Osteocyte (in vitro differentiated cells): ENCODE data around the gene APOB. TPM values are rescaled to one million over a fixed set of nuclear protein-coding genes. Genes with fewer than 3 reads are reported as not detected.

Experiments
- DNase-seq: peaks from one replicate; pipeline ENCODE4 v3.0.0; 2021; ENCODE audit warnings: mixed read lengths; ENCODE audit not compliant: unreplicated experiment; ENCODE audit errors: extremely low spot score
- H3K27ac Mint-ChIP-seq: one replicate; pipeline ENCODE4 v1.8.0; 2021; ENCODE audit warnings: mild to moderate bottlenecking, mixed read lengths; ENCODE audit not compliant: unreplicated experiment
- H3K27me3 Mint-ChIP-seq: one replicate; pipeline ENCODE4 v1.8.0; 2021; ENCODE audit warnings: mixed read lengths; ENCODE audit not compliant: unreplicated experiment
- H3K36me3 Mint-ChIP-seq: one replicate; pipeline ENCODE4 v1.8.0; 2021; ENCODE audit warnings: mixed read lengths; ENCODE audit not compliant: unreplicated experiment
- H3K4me1 Mint-ChIP-seq: one replicate; pipeline ENCODE4 v1.8.0; 2021; ENCODE audit warnings: mixed read lengths; ENCODE audit not compliant: unreplicated experiment
- H3K4me3 Mint-ChIP-seq: one replicate; pipeline ENCODE4 v1.8.0; 2021; ENCODE audit warnings: mild to moderate bottlenecking, moderate library complexity, mixed read lengths; ENCODE audit not compliant: unreplicated experiment
- H3K9me3 Mint-ChIP-seq: one replicate; pipeline ENCODE4 v1.8.0; 2021; ENCODE audit warnings: mixed read lengths; ENCODE audit not compliant: unreplicated experiment
- total RNA-seq: library from RNA; stranded (reverse); gene quantifications from 2 replicates; pipeline ENCODE4 v1.2.1, GENCODE V29; 2021
- TF ChIP-seq, protein P1 (sequence below): fragments of 200-600 bp; sonication (generic); IDR thresholded peaks from 2 replicates; pipeline ENCODE4 v1.5.0; 2021; ENCODE audit warnings: antibody characterized with exemption, mild to moderate bottlenecking, moderate library complexity

Gene APOB
- total RNA-seq, 1 donor from 2014 or later = 0.21 TPM

DNA sequence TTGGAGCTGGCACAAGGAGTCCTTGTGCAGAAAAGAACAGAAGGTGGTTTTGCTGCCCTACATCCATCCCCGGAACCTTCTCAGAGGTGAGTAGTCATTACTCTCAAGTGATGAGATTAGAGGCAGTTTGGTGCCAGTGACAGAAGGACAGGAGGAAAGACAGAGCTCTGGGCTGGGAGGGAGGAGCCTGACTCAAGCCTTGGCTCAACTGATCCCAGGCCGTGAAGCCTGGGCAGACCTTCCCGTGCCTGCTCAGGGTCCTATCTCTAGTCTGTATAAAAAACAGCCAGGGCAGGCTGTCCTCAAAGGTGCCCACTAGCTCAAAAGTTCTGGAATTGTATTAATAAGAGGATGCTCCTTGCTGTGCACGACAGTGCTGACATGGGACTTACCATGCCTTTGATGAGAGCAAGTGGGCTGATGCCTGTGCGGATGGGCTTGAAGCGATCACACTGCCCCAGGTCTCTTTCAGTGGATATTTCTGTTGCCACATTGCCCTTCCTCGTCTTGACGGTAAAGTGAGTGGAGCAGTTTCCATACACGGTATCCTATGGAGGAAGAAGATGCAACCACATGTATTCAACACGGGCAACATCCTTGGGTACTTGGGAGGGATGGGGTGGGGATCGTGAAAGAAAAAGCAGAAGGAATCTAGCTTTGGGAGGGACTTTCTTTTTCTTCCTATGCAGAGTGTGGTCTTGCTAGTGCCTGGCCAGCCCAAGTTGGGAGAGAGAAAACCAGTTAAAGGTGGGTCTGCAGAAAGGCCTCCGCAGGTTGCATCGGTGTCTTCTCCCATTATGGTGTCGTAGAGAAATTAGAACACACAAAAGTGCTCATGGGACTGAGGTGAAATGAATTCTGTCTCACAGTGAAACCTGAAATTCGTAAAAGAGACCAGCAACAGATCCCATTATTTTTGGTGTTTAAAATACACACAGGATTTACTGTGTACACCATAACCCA, 6.9 kb downstream of the APOB start:
- H3K9me3 Mint-ChIP-seq = no peaks in the 10 kb centered on the region
- TF ChIP-seq, protein P1, sequence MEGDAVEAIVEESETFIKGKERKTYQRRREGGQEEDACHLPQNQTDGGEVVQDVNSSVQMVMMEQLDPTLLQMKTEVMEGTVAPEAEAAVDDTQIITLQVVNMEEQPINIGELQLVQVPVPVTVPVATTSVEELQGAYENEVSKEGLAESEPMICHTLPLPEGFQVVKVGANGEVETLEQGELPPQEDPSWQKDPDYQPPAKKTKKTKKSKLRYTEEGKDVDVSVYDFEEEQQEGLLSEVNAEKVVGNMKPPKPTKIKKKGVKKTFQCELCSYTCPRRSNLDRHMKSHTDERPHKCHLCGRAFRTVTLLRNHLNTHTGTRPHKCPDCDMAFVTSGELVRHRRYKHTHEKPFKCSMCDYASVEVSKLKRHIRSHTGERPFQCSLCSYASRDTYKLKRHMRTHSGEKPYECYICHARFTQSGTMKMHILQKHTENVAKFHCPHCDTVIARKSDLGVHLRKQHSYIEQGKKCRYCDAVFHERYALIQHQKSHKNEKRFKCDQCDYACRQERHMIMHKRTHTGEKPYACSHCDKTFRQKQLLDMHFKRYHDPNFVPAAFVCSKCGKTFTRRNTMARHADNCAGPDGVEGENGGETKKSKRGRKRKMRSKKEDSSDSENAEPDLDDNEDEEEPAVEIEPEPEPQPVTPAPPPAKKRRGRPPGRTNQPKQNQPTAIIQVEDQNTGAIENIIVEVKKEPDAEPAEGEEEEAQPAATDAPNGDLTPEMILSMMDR = no peak
- H3K4me1 Mint-ChIP-seq = peaks cover 31% of the 10 kb centered on the region
- H3K27me3 Mint-ChIP-seq = peaks cover 8% of the 10 kb centered on the region
- no peak overlapping the region for H3K4me3 Mint-ChIP-seq
- H3K36me3 Mint-ChIP-seq = peaks cover 2% of the 10 kb centered on the region
- no peak for DNase-seq
- no peak overlapping the region for H3K27ac Mint-ChIP-seq

DNA sequence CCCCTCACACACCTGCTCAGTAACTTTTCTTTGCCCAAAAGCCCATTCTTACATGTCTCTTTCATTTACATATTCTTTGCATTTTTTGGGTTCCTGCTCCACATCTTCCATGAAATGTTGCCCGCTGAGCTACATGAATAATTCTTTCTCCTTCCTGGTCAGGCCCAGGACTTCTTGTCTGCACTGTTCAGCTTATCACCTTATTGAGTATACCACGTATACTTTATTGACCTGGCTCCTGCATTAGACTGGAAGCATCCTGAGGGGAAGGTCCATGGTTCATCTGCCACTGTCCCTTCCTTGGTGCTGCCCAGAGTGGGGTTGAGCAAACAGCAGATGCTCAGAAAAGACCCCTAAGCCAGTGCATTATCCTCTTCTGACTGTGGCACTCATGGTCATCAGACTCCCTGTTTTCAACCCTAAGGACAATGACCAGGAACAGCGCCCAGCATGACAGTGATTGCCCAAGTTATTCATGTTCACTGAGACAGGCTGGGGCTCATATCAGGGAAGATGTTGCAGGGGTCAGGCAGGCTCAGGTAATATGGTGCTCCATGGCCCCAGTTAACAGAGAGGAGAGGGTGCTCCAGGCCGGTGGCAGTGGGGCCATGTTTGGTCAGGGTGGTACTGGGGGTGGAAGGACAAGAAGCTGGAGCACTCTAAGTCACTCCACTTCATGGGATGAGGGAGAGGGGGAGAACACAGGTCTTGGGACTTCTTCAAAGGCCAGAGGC, 7.7 kb downstream of the APOB start:
- H3K4me1 Mint-ChIP-seq = peaks cover 26% of the 10 kb centered on the region
- TF ChIP-seq, protein P1 = no peak
- no peak overlapping the region for H3K4me3 Mint-ChIP-seq
- DNase-seq = no peak
- peaks cover 2% of the 10 kb centered on the region for H3K36me3 Mint-ChIP-seq
- no peaks in the 10 kb centered on the region for H3K9me3 Mint-ChIP-seq
- peaks cover 12% of the 10 kb centered on the region for H3K27me3 Mint-ChIP-seq
- H3K27ac Mint-ChIP-seq = no peak overlapping the region

DNA sequence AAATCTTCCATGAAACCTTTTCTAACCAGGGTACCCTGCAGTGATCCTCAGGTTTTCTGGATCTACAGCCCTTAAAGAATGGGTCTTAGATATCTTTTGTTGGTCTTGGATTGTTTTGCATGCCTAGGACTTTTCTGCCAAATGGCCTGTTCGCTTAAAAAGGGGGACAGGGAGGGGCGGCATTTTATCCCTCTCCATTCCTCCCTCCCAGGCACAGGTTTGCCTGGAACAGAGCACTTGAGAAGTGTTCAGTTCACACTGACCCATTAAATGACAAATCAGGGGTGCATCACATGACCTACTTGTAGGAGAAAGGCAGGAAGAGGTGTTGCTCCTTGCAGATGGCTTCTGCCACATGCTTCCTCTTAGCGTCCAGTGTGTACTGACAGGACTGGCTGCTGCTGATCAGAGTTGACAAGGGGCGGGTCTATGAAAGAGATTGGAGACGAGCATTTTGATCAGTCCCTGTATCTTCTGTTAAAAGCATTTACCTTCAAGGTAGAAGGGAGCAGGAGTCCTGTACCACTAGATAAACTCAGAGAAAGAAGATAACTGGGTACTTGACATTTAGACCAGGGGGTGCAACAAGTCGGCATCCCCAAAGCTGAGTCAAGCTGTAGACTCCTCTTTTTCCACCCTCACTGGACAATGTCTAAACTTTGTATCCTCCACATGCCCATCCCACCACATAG, 8.4 kb downstream of the APOB start:
- Mint-ChIP-seq H3K36me3 (peaks cover 2% of the 10 kb centered on the region), H3K4me1 (peaks cover 26% of the 10 kb centered on the region), H3K9me3 (peaks cover 2% of the 10 kb centered on the region), H3K4me3 (no peak overlapping the region), H3K27ac (no peak overlapping the region), H3K27me3 (peaks cover 18% of the 10 kb centered on the region)
- DNase-seq = no peak
- TF ChIP-seq, protein P1 = no peak

DNA sequence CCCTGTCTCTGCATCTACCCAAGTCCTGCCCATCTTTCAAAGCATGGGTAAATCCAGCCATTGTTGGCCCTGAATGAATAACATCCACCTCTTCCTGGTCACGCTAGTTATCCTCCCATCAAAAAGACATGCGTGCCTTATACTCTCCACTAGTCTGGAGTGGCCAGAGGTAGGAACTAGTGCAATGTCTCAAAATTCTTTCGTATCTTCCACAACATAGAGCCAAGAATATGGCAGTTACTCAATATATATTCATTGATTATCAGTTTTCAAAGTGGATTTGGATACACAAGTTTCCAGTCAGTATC, 8.9 kb downstream of the APOB start:
- TF ChIP-seq, protein P1 = no peak
- H3K4me1 Mint-ChIP-seq = peaks cover 24% of the 10 kb centered on the region
- no peak for DNase-seq
- H3K9me3 Mint-ChIP-seq = peaks cover 6% of the 10 kb centered on the region
- H3K36me3 Mint-ChIP-seq = peaks cover 2% of the 10 kb centered on the region
- H3K4me3 Mint-ChIP-seq = no peak overlapping the region
- peaks cover 22% of the 10 kb centered on the region for H3K27me3 Mint-ChIP-seq
- no peak overlapping the region for H3K27ac Mint-ChIP-seq
